OCI-LY1 (cell line): ENCODE data around the gene SIK2.

ENCODE experiments used
- H2AFZ ChIP-seq: fragments of 200-600 bp; sonication (generic), shearing (Covaris generic); 2 replicates; pipeline ENCODE4 v1.6.0; 2014; ENCODE audit warnings: antibody characterized with exemption, mild to moderate bottlenecking, low read length
- H3F3A ChIP-seq: fragments of 200-600 bp; sonication (generic), shearing (Covaris generic); 2 replicates; pipeline ENCODE4 v1.6.0; 2014; ENCODE audit warnings: mild to moderate bottlenecking, antibody characterized with exemption, low read length, moderate library complexity; ENCODE audit not compliant: insufficient read depth
- H3K27ac ChIP-seq: fragments of 200-600 bp; sonication (generic); 2 replicates; pipeline ENCODE4 v1.5.1; 2014; ENCODE audit warnings: low read length, mixed run types, mild to moderate bottlenecking, low read depth; ENCODE audit not compliant: poor library complexity, severe bottlenecking
- H3K27me3 ChIP-seq: fragments of 200-600 bp; sonication (generic); 2 replicates; pipeline ENCODE4 v1.6.0; 2014; ENCODE audit warnings: antibody characterized with exemption, mild to moderate bottlenecking, low read length, moderate library complexity; ENCODE audit not compliant: insufficient read depth
- H3K36me3 ChIP-seq: fragments of 200-600 bp; sonication (generic); 2 replicates; pipeline ENCODE4 v1.6.1; 2014; ENCODE audit warnings: mild to moderate bottlenecking, antibody characterized with exemption, low read length, moderate library complexity, mixed read lengths; ENCODE audit not compliant: insufficient read depth
- H3K4me1 ChIP-seq: fragments of 200-600 bp; sonication (generic); 2 replicates; pipeline ENCODE4 v1.5.1; 2014; ENCODE audit warnings: mild to moderate bottlenecking, low read length, moderate library complexity; ENCODE audit not compliant: insufficient read depth, severe bottlenecking
- H3K4me2 ChIP-seq: fragments of 200-600 bp; sonication (generic), shearing (Covaris generic); 2 replicates; pipeline ENCODE4 v1.6.1; 2014; ENCODE audit warnings: low read length
- H3K4me3 ChIP-seq: fragments of 200-600 bp; sonication (generic); 2 replicates; pipeline ENCODE4 v1.5.1; 2014; ENCODE audit warnings: low read length, low read depth, mild to moderate bottlenecking, mixed read lengths; ENCODE audit not compliant: poor library complexity, severe bottlenecking
- H3K79me2 ChIP-seq: fragments of 200-600 bp; shearing (Covaris generic); 2 replicates; pipeline ENCODE4 v1.6.1; 2016; ENCODE audit warnings: mixed run types, low read length, mixed read lengths; ENCODE audit not compliant: insufficient read depth
- H3K9ac ChIP-seq: fragments of 200-600 bp; sonication (generic), shearing (Covaris generic); 2 replicates; pipeline ENCODE4 v1.6.1; 2014; ENCODE audit warnings: mild to moderate bottlenecking, low read length, mixed read lengths
- H3K9me2 ChIP-seq: fragments of 200-600 bp; sonication (generic), shearing (Covaris generic); 2 replicates; pipeline ENCODE4 v1.6.1; 2014; ENCODE audit warnings: low read depth, mild to moderate bottlenecking, low read length, mixed read lengths
- H3K9me3 ChIP-seq: fragments of 200-600 bp; shearing (Covaris generic); 2 replicates; pipeline ENCODE4 v1.6.1; 2014; ENCODE audit warnings: low read length, mixed read lengths
- H4K20me1 ChIP-seq: fragments of 200-600 bp; sonication (generic), shearing (Covaris generic); 2 replicates; pipeline ENCODE4 v1.6.0; 2016; ENCODE audit warnings: mild to moderate bottlenecking, low read length; ENCODE audit not compliant: insufficient read depth
- CTCF ChIP-seq: fragments of 200-600 bp; sonication (generic), shearing (Covaris generic); IDR thresholded peaks from 2 replicates; pipeline ENCODE4 v1.5.1; 2017; ENCODE audit warnings: mild to moderate bottlenecking, antibody characterized with exemption, low read length, moderate library complexity, mixed read lengths
- EZH2 ChIP-seq: fragments of 200-600 bp; sonication (generic), shearing (Covaris generic); IDR thresholded peaks from 2 replicates; pipeline ENCODE4 v1.8.0; 2017; ENCODE audit warnings: borderline replicate concordance, mixed run types, mild to moderate bottlenecking, antibody characterized with exemption, low read length, moderate library complexity, mixed read lengths

The SIK2 gene

GRCh38 chr11:111739299-111739698 lies 137.1 kb downstream of the SIK2 start:
- peaks cover 73% of the 10 kb centered on the region for H3K36me3 ChIP-seq

GRCh38 chr11:111741751-111742150 lies 139.5 kb downstream of the SIK2 start:
- TF ChIP-seq CTCF (no peak), EZH2 (no peak)
- no peaks in the 10 kb centered on the region for H3K4me1 ChIP-seq
- no peaks in the 10 kb centered on the region for H3F3A ChIP-seq
- H4K20me1 ChIP-seq: no peaks in the 10 kb centered on the region
- no peak overlapping the region for H3K4me3 ChIP-seq
- no peak overlapping the region for H3K27ac ChIP-seq
- H3K4me2 ChIP-seq: no peak overlapping the region
- no peaks in the 10 kb centered on the region for H3K79me2 ChIP-seq
- H3K9ac ChIP-seq: no peak overlapping the region
- H3K9me3 ChIP-seq: no peaks in the 10 kb centered on the region
- no peaks in the 10 kb centered on the region for H3K9me2 ChIP-seq
- no peaks in the 10 kb centered on the region for H3K27me3 ChIP-seq
- no peak overlapping the region for H2AFZ ChIP-seq
- H3K36me3 ChIP-seq: peaks cover 88% of the 10 kb centered on the region

More at GRCh38 chr11:111739299-111739698, 137.1 kb downstream of the SIK2 start:
- no peak overlapping the region for H3K9ac ChIP-seq
- no peaks in the 10 kb centered on the region for H4K20me1 ChIP-seq
- H2AFZ ChIP-seq: no peak overlapping the region
- TF ChIP-seq CTCF: no peak
- no peak for TF ChIP-seq EZH2
- no peaks in the 10 kb centered on the region for H3F3A ChIP-seq
- H3K4me1 ChIP-seq: peaks cover 10% of the 10 kb centered on the region
- H3K79me2 ChIP-seq: no peaks in the 10 kb centered on the region
- H3K9me2 ChIP-seq: no peaks in the 10 kb centered on the region
- H3K27me3 ChIP-seq: no peaks in the 10 kb centered on the region
- no peak overlapping the region for H3K27ac ChIP-seq
- H3K4me3 ChIP-seq: no peak overlapping the region
- H3K9me3 ChIP-seq: no peaks in the 10 kb centered on the region
- no peak overlapping the region for H3K4me2 ChIP-seq

GRCh38 chr11:111743700-111744099 lies 141.5 kb downstream of the SIK2 start:
- Histone ChIP-seq H3F3A (no peaks in the 10 kb centered on the region), H3K36me3 (peaks cover 93% of the 10 kb centered on the region), H3K9me3 (no peaks in the 10 kb centered on the region), H3K27ac (no peak overlapping the region), H3K79me2 (no peaks in the 10 kb centered on the region), H3K9me2 (no peaks in the 10 kb centered on the region), H3K4me3 (no peak overlapping the region), H3K27me3 (no peaks in the 10 kb centered on the region), H3K9ac (no peak overlapping the region), H4K20me1 (no peaks in the 10 kb centered on the region), H3K4me1 (no peaks in the 10 kb centered on the region), H2AFZ (no peak overlapping the region), H3K4me2 (no peak overlapping the region)
- no peak for TF ChIP-seq EZH2

- Histone ChIP-seq H3K9me2 (no peaks in the 10 kb centered on the region), H3K36me3 (peaks cover 92% of the 10 kb centered on the region), H3K27ac (no peak overlapping the region), H3K4me2 (no peak overlapping the region), H4K20me1 (no peaks in the 10 kb centered on the region), H3F3A (no peaks in the 10 kb centered on the region), H3K9me3 (no peaks in the 10 kb centered on the region), H3K4me3 (no peak overlapping the region), H3K4me1 (no peaks in the 10 kb centered on the region), H2AFZ (no peak overlapping the region), H3K79me2 (no peaks in the 10 kb centered on the region), H3K9ac (no peak overlapping the region), H3K27me3 (no peaks in the 10 kb centered on the region)
- TF ChIP-seq CTCF (no peak), EZH2 (no peak)
Observed at GRCh38 chr11:111745719-111746504, 143.7 kb downstream of the SIK2 start.
